ENCODE measurements around the gene NME7. TPM values are rescaled to one million over a fixed set of nuclear protein-coding genes. Genes with fewer than 3 reads are reported as not detected.

NME7 gene
- total and polyA plus RNA-seq, 4 donors: 7.8 to 26.5 (median 9.4) TPM

GRCh38 chr1:169103002-169103401, 264.6 kb downstream of the NME7 start (continued):
- no peak for TF ChIP-seq FOXA1 (IDR thresholded peaks at IDR 0.05)
- TF ChIP-seq ZBTB33 (IDR thresholded peaks at IDR 0.05): no peak
- no peak for TF ChIP-seq TAF1 (conservative IDR thresholded peaks at IDR 0.05)

- no peak for DNase-seq (ENCODE audit: low spot score)
- Histone ChIP-seq H3K27me3 (ENCODE audit: control insufficient read depth in 4 of 4, insufficient read depth in 4 of 4, low read length in 3 of 4) (no peaks in the 10 kb centered on the region), H3K9me3 (ENCODE audit: control insufficient read depth in 4 of 4, low read length in 3 of 4) (no peaks in the 10 kb centered on the region), H3K9ac (ENCODE audit: low read depth in 1 of 2, low read length in 2 of 2) (no peak overlapping the region), H3K4me1 (ENCODE audit: control insufficient read depth in 4 of 4, insufficient read depth in 4 of 4, low read length in 3 of 4) (peaks cover 5 to 27% (median 19%) of the 10 kb centered on the region in 4 donors), H3K4me3 (ENCODE audit: low read depth in 1 of 3, low read length in 3 of 3) (no peak overlapping the region), H3K27ac (ENCODE audit: low read depth in 1 of 2, low read length in 2 of 2) (no peak overlapping the region), H3K36me3 (ENCODE audit: control insufficient read depth in 4 of 4, insufficient read depth in 3 of 4, low read depth in 1 of 4, low read length in 3 of 4) (no peaks in the 10 kb centered on the region)
- 80% methylated on average over 4 of the region's 4 CpGs for WGBS
- no peak for TF ChIP-seq FOXA1 (IDR thresholded peaks at IDR 0.05)
Observed at GRCh38 chr1:169102567-169102966, 265.0 kb downstream of the NME7 start.

GRCh38 chr1:169100651-169101088, 266.9 kb downstream of the NME7 start:
- H3K27me3 ChIP-seq (ENCODE audit: control insufficient read depth in 4 of 4, insufficient read depth in 4 of 4, low read length in 3 of 4): no peaks in the 10 kb centered on the region
- H3K4me3 ChIP-seq (ENCODE audit: low read depth in 1 of 3, low read length in 3 of 3): no peak overlapping the region
- no peak overlapping the region for H3K9ac ChIP-seq (ENCODE audit: low read depth in 1 of 2, low read length in 2 of 2)
- TF ChIP-seq HNF4G (IDR thresholded peaks at IDR 0.05) (no peak), HNF4A (conservative IDR thresholded peaks at IDR 0.05) (peak; percentile 42 to 65), GABPA (IDR thresholded peaks at IDR 0.05 in 1 of 2, conservative IDR thresholded peaks at IDR 0.05 in 1 of 2) (peak in 1 of 2 donors; percentile 18), MAX (IDR thresholded peaks at IDR 0.05) (no peak), TAF1 (conservative IDR thresholded peaks at IDR 0.05) (no peak), CTCF (IDR thresholded peaks at IDR 0.05; ENCODE audit: low read depth, low read length, missing input control) (no peak), RAD21 (IDR thresholded peaks at IDR 0.05) (no peak), FOXA1 (IDR thresholded peaks at IDR 0.05) (no peak), ZBTB33 (IDR thresholded peaks at IDR 0.05) (no peak), FOXA2 (IDR thresholded peaks at IDR 0.05) (no peak)
- peak overlapping the region in 1 of 2 donors; percentile 22 for H3K27ac ChIP-seq (ENCODE audit: low read depth in 1 of 2, low read length in 2 of 2)
- H3K4me1 ChIP-seq (ENCODE audit: control insufficient read depth in 4 of 4, insufficient read depth in 4 of 4, low read length in 3 of 4): peaks cover 5 to 27% (median 19%) of the 10 kb centered on the region in 4 donors
- H3K9me3 ChIP-seq (ENCODE audit: control insufficient read depth in 4 of 4, low read length in 3 of 4): no peaks in the 10 kb centered on the region
- WGBS: 23% methylated on average over 3 of the region's 3 CpGs
- no peak for DNase-seq (ENCODE audit: low spot score)
- no peaks in the 10 kb centered on the region for H3K36me3 ChIP-seq (ENCODE audit: control insufficient read depth in 4 of 4, insufficient read depth in 3 of 4, low read depth in 1 of 4, low read length in 3 of 4)

Data from liver (tissue), 9 donors.